OCI-M2 (cell line): Measurements from ENCODE around the gene LRRC66.

Source experiments
- DNase-seq: peaks from one replicate; lab custom pipeline; 2025; ENCODE audit not compliant: unreplicated experiment; lab: John Stamatoyannopoulos, UW

The LRRC66 gene, protein sequence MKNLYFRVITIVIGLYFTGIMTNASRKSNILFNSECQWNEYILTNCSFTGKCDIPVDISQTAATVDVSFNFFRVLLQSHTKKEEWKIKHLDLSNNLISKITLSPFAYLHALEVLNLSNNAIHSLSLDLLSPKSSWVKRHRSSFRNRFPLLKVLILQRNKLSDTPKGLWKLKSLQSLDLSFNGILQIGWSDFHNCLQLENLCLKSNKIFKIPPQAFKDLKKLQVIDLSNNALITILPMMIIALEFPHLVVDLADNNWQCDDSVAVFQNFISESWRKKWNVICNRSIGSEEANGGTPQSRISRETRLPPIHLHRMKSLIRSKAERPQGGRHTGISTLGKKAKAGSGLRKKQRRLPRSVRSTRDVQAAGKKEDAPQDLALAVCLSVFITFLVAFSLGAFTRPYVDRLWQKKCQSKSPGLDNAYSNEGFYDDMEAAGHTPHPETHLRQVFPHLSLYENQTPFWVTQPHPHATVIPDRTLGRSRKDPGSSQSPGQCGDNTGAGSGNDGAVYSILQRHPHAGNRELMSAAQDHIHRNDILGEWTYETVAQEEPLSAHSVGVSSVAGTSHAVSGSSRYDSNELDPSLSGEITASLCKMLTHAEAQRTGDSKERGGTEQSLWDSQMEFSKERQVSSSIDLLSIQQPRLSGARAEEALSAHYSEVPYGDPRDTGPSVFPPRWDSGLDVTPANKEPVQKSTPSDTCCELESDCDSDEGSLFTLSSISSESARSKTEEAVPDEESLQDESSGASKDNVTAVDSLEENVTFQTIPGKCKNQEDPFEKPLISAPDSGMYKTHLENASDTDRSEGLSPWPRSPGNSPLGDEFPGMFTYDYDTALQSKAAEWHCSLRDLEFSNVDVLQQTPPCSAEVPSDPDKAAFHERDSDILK

DNA sequence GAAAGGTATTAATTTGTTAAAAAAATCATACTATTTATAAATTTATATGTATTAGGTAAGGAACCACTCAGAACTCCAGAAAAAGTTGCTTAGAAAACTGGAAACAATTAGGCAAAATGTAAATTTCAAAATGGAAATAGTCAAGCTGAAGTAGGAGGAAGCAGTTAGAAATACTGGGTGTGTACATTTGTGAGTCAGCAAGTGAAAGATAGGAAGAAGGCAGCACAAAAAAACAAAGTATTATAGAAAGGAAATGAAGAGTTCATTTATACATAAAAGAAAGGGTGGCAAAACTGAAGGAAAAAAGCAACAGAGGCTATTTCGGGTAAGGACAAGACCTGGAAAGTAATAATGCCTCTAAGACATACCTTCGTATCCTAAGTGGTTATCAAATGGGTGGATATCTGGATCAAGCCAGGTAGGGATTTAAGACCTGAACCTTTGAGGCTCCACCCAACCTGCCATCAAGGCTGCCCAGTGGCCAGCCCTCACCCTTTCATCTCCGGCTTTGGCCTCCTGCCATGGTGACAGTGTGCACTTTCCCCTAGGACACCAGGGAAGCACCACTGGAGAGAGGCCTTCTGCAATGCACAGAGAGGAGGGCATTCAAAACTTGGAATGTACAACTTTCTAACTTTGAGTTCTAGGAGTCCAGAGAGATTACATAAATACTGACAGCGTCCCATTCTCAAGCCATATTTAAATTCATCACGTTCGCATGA lies at the start of gene LRRC66:
LRRC66 (minus strand) TSS at position 428 of the 722 bp plus-strand sequence. CDS start 2,750 bp downstream, outside the sequence.
- no peak for DNase-seq

DNA sequence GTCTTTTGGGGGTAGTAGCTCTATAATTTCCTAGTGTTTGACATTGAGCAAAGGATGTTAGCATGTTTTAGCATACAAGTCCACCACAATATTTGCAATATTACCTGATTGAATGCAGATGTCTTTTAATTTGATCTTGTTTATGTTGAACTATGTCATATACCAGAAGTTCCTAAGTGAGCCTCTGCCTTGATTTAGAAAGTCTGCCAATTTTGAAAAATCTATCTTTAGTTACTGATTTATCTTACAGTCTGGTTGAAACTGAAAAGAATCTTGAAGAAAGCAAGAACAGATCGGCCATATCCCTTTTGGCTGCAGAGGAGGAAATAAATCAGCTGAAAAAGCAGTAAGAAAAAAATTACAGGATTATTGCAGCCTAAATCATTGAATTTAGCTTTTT lies 49.4 kb upstream of the LRRC66 start:
- DNase-seq: no peak

DNA sequence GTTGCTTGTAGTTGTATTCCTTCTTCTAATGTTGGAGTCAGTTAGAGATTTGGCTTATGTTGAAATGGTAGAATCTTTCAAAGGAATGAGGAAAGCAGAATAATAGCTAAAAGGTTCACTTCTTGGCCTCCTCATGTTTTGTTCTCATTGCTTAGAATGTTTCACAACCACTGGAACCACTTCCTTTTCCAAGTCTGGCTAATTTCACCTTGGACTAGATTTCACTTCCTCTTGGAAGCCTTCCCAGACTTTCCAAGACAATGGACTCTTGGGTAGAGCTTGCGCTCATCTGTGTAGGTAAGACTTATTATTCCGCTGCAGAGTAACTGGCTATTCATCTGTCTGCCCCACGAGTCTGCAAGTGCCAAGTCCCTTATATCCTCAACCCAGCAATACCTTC lies 39.2 kb upstream of the LRRC66 start:
- DNase-seq: no peak

DNA sequence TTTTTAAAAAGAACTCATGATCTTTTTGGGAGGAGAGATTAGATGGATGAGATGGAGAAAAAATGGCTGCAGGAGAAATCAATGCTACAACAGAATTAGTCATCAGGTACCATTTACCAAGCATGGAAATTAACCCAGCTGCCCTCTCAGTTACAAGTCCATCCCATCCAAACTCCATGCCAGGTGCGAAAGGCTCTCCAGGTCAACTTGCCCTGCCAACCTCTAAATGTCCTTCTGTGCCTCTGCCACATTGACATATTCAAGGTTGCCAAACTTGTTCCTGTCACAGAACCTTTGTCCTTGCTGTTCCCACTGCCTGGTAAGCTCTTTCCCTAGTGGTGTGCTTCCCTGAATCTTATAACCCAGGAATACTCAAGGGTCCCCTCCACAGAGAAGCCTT lies 38.1 kb upstream of the LRRC66 start:
- DNase-seq: no peak

DNA sequence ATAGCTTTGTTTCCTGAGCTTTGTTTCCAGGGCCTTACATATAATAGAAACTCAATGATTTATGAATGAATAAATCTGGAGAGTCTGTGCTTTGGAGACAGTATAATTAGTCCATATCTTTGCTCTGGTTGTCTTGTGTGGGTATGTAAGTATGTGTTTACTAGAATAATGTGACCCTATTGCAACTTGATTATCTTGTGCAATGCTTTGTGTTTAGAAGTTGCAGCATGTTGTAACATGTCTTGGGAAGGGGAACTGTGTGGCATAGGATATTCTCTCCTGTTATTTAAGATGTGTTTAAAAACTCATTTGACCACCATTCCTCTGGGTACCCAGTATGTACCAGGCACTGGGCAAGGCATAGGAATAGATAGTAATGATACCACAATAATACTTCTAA lies 37.0 kb upstream of the LRRC66 start:
- no peak for DNase-seq

DNA sequence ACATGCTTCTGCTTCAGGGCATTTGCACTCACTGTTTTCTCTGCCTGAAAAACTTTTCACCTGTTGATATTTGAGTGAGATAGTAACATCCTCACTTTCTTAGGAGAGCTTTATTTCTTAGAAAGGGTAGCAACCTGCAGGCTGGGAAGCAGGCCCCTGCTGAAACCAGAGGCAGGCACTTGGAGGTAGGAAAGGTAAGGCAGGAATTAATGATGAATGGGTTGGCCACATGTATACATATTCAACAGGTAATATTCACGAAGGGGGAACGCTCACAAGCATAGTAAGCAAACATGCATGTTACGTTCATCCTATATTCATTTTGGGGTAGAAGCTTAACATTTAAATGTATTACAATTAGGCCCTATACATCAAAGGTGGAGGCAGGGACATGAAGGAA lies 34.1 kb upstream of the LRRC66 start:
- DNase-seq: no peak

DNA sequence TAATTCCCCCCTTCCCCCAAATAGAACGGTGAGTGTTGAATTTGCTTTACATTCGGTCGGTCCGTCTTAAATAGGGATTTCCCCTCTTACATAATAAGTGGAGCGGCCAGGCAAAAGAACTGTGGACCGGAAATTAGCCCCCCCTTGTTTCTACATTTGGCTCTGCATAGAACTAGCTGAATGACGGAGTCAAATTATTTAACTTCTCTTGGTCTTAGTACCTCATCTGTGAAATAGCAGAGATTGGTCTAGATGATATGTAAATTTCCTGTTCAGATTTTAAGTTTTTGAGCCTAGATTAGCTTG lies 32.3 kb upstream of the LRRC66 start:
- DNase-seq: no peak

DNA sequence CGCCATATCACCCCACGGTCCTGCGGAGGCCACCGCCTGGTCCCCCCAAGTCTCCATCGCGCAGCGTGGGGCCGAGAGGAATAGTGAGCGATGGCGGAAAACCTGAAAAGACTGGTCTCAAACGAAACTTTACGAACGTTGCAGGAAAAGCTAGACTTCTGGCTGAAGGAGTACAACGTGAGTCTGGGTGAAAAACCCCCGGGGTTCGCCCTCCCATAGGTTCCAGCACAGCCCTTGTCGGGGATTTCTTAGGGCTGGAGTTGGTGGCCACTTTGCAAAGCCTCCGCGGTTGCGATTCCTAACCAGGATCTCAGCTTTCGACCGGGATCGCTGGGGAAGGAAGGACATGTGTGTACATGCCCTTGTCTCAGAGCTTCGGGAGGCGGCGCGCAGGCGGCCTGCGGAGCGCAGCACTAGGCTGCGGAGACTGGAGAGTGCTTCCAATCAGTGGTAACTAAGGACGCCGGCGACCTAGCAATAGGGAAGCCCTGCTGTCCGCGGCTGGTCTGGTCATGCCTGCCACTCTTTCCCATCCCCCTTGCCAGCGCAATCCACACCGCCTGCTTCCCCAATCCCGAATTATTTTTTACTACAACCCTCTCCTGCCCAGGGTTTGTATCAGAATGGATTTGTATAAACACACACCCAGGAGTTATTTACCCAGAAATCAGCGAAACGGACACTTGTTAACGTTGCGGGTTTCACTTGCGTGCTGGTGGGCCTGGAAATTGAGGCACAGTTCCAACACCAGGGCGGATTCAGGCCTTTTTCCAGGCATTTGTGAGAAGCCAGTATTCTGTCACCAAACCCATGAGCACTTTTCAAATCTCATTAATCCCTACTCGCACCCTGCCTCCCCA lies 31.7 kb upstream of the LRRC66 start:
- no peak for DNase-seq

DNA sequence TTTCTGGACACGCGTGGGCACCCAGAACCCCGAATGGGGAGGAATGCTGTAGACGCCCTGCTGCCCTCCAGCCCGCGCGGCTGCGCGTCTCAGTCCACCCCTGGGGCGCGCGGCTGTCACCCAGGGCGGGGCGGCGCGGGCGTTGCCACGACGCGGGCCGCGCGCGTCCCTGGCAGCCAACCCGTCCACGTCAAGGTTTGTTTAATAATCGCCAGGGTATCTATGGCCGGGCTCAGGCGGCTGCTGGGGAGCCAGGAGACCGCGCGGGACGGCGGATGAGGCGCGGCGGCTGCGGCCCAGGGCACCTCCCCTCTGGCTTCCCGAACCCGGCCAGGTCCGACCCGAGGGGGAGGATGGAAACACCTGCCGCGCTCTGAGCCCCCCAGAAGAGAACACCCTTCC lies 31.1 kb upstream of the LRRC66 start, which contains the start of gene SPATA18:
SPATA18 (plus strand) TSS at position 92 of the 402 bp plus-strand sequence. CDS start 401 bp downstream, outside the sequence.
- DNase-seq: no peak

DNA sequence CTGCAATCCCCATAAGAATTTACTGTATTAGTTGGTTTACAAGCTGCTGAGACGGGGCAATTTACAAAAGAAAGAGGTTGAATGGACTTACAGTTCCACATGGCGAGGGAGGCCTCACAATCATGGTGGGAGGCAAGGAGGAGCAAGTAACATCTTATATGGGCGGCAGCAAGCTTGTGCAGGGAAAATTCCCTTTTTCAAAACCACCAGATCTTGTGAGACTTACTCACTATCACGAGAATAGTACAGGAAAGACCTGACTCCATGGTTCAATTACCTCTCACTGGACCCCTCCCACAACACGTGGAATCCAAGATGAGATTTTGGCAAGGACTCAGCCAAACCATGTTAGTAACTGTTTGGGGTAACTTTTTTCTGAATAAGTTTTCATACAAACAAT lies 29.1 kb upstream of the LRRC66 start:
- DNase-seq: no peak

DNA sequence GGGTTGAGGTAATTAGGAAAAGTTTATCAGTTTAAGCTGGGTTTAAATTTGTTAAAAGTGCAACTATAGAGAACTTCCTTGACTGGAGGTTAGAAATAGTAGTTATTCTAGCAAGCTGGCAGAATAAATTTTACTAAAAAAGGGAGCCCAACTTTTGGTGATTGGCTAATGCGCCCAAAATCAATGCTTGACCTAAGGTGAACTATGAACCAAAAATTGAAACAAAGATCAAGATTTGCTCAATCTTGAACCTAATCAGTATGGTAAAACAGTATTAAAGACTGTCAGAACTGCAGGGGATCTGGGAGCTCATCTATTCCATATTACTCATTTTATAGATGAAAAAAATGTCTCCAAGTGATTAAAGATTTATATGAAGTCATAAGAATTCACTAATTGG lies 24.9 kb upstream of the LRRC66 start:
- DNase-seq: no peak

DNA sequence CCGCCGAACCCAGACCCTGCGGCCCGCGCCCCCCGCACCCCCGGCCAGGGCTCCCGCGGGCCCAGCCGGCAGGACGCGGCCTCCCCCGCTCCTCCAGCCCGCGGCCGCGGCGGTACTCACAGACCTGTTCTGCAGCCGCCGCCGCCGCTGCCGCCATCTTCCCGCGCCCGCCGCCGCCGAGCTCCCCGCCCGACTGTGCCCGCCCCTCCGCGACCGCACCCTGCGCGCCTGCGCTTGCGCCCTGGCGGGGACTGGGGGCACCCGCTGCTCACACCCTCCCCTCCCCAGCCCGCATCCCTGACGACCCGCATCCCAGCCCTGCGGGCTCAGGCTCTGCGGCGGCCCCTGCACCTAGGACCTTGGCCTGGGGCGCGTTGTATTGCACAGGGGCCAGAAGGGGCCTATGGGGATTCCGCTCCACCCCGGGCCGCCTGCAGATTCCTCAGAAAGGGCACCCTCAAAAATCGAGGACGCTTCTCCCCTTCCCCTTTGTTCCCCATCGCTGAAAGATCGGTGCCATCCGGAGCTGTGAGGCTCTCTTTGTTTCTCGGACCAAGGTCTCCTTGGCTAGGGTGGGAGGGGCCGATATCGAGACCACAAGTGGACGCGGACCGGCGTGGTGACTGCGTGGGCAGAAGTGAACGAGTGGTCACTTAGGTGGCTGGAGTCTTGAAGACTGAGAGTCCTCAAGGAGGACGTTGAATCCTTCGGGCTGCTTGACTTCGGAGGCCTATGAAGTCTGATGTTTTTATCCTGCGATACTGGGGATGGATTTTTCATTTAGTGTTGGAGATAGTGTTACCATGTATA lies 18.1 kb upstream of the LRRC66 start, which contains the start of gene SGCB:
SGCB (minus strand) TSS at position 197 of the 810 bp plus-strand sequence; CDS start at position 157, 40 bp downstream.
- no peak for DNase-seq

DNA sequence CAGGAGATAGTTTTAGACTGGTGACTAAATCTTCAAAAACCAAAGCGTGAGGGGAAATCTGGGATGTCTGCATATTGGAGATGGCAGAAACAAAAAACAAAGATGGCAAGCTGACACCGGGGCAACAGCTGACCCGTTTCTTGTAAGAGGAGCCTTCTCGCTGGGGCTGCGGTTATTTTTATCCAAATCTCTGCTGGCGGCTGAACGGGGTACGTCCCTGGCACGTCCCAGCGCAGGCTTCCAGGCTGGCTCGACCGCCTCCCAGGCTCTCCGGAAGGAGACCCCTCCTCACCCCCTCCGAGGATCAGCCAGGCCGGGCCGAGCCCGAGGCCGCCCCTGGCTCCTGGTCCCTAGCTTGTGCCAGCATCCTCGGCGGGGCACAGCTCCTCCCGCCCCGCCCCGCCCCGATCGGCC lies 17.5 kb upstream of the LRRC66 start:
- no peak for DNase-seq

DNA sequence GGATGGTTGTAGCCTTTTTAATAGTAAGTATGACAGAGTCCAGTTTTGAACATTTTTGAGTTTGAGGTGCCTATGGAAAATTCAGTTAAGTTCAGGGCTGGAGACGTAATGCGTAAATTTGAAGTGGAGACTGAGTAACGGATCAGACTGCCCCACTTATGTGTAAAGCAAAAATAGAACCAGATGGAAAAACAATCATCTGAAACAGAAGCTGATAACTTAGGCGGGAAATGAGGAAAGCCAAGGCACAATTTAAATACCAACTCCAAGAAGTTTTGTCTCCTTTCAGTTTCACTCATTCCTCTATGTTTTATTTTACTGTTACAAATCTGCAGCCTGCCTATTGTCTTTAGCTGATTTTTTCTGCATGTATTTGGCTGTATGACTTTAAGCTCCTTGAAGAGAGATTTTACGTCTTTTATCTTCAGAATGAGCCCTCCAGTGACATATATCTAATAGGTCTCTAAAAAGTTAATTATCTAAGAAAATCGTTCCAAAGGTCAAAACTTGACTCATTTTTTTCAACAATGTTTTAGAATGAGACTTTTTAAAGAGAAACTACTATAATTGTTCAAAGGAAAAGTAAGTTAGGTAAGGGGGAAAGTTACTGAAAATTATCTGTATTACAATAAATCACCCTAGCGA lies 16.8 kb upstream of the LRRC66 start:
- DNase-seq: no peak

DNA sequence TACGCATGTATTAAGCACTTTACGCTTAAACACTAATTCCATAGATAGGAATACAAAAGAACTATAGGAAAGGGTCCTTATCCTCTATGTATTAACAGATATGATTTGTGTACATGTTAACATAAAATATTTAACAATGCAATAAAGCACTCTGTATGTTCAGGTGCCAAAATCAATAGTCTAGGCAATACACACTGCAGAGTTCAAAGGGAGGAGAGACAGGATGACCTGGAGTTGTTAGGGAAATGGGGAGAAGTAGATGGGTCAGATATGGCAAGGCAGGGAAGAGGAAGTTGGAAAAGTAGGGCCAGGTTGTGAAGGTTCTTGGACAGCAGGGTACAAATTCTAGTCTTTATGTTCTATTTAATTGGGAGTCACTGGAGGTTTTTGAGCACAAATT lies 15.0 kb upstream of the LRRC66 start:
- DNase-seq: no peak

DNA sequence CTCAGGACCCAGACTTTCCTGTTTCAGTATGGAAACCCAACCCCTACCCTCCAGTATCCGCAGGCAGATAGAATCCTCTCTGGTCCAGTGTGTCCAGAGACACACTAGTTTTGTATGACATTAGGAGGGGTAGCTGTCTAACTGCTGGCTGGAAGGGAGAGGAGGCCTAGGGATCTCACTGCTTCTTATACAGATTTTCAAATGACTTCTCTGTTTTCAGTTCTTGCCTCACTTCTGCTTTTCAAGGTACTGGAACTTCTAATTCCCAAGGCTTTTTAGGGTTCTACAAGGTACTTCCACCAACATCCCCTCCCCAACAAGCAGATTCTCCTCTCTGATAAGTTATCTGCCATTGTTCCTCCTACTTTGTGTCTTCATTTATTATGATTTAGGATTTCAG lies 11.8 kb upstream of the LRRC66 start:
- DNase-seq: no peak

DNA sequence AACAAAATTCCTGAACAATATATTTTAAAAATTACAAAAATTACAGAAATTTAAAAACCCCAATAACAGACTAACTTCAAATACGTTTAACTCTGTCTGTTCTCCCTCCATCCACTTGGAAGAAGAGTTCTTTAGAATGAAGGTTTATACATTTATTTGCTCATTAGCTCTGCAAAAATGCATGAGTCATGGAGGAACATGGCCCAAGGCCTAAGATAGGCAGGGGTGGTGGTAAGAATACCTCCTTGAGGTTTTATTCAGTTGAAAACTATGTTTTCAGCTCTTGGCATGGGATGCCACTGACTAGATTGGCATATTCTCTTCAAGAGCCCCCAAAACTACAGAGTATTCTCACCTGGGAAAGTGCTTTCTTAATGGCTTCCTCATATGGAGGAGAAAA lies 8.8 kb upstream of the LRRC66 start:
- no peak for DNase-seq

DNA sequence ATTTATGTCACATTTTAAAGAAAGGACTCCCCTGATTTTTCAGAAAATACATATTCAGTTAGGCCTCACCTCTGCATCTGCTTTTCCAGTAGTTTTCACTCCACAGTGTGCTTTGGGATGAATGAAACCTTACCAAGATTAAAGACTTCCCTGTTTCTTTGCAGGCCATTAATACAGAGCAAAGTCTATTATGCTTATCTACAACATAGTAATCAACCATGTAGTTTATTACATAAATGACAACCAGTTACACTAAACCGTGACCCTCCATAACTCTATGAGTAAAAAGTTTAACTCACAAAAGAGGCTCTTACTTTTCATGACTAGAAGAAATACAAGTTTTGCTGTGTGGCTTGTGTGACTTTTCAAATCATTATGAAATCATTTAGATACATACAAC lies 2.3 kb downstream of the LRRC66 start:
- no peak for DNase-seq

DNA sequence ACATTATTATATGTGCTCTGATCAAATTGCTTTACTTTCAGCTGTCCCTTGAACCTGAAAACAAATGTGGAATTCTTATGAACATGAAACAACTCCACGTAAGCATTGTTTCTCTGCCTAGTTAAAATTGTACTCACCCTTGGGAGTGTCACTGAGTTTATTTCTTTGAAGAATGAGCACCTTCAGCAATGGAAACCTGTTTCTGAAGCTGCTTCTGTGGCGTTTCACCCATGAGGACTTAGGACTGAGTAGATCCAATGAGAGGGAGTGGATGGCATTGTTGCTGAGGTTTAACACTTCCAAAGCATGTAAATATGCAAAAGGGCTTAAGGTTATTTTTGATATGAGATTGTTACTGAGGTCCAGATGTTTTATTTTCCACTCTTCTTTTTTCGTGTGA lies 3.2 kb downstream of the LRRC66 start:
- DNase-seq: no peak
